ENCODE data around the gene ZNF420.

The ZNF420 gene

DNA sequence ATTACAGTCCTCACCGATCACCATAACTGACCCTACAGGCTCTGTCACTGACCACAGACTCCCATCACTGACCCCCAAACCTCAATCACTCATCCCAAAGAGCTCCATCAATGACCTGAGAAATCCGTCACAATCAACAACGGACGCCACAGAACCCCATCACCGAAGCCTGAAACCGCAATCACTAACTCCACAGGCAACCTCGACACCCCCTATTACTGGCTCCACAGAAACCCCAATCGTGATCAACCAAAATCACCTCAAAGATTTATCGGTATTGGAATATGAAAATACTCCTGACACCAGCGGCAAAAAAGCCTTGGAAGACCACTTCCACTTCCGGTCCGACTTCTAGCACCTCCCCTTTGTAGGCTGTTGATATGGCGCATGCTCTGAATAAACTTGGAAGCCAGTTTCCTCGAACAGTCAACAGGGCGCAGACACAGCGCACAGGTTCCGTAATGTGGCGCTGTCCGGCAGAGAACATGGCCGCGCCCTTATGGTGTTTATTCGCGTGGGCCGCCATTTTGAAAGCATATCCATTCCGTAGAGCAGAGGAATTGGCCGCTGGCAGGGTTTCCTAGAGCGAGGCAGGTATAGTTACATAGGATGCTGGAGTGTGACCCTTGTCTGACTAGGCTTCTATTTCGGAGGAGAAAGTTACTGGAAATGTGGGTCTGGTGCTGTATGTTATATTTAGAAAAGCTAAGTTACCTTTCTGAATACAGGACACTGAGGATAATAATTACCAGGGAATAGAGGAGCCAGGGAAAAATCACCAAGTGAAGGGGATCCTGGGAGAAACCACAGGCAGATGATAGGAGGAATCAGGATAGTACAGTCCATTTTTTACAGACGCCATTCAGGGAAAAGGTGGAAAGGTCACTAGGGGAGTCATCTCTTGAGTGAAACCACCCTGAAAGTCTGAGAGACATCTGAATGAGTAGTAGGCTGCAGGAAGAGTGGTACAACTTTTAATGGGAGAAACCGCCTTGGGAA lies 94.4 kb downstream of the ZNF420 start, which contains the start of gene ZNF585A:
Gene ZNF585A, minus strand, starts transcription at position 328 of the 999 bp plus-strand sequence. CDS start 2,785 bp downstream, outside the sequence.
- Mint-ChIP-seq H3K9me3 (peaks cover 76% of the 10 kb centered on the region), H3K27me3 (ENCODE audit: low read depth, poor library complexity) (peaks cover 8% of the 10 kb centered on the region), H3K4me3 (no peak within 1 kb of the TSS), H3K4me1 (no peaks in the 10 kb centered on the region), H3K27ac (no peak within 1 kb of the TSS), H3K36me3 (ENCODE audit: low read depth) (peaks cover 37% of the 10 kb centered on the region)
- TF ChIP-seq CTCF (IDR thresholded peaks at IDR 0.05), result no peak
- DNase-seq, result peak; percentile 78

All from nephron progenitor cell (in vitro differentiated cells).